ENCODE measurements around the gene CLK2. TPM values are rescaled to one million over a fixed set of nuclear protein-coding genes. Genes with fewer than 3 reads are reported as not detected.

Gene CLK2
- total RNA-seq, 1 experiment from 2014 or later, result 72.6 TPM

DNA sequence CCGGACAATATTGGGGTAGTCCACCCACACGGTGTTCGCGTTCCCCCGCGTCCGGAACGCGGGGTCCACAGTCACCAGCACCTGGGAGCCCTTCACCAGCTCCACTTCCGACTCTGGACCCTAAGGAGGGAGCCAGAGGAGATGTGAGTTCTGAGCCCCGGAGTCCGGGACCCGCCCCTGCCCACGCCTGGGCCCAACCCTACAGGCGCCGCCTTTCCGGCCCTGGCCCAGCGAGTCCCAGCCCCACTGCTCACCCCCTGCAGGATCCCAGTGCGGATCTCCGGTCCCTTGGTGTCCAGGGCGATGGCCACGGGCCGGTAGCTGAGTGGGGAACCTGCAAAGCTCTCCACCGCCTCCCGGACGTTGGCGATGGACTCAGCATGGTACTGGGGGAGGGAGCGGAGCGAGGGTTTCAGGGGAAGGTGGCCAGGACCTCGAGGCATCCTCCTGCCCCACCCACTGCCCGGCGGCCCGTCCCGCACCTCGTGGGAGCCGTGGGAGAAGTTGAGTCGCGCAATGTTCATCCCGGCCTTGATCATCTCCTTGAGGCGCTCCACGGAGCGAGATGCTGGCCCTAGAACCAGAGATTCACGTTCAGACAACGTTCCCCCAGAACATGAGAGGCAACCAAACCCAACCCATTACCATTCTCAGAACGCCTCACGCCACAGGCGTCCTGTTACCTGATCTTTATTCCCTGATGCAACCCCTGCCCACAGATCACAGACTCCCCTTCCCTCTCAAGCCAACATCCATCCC is 22.1 kb upstream of the CLK2 start:
- RAD21 ChIA-PET (ENCODE audit: low non-redundant PET in 1 of 2, low total read pairs in 2 of 2, uncharacterized antibody in 2 of 2, unreplicated experiment in 2 of 2), result no interaction called here
- Histone ChIP-seq H3K27ac (ENCODE audit: low read depth, low read length) (no peak overlapping the region), H3K9me2 (ENCODE audit: insufficient read depth) (no peaks in the 10 kb centered on the region), H4K20me1 (ENCODE audit: insufficient read depth) (no peaks in the 10 kb centered on the region), H3K36me3 (ENCODE audit: control insufficient read depth in 1 of 2, insufficient read depth in 2 of 2, low read length in 2 of 2) (no peaks in the 10 kb centered on the region), H3K4me2 (ENCODE audit: low read length) (no peak overlapping the region), H3K4me3 (replicated peaks in 1 of 2; ENCODE audit: low read depth in 1 of 2, low read length in 2 of 2) (no peak overlapping the region), H3K79me2 (ENCODE audit: insufficient read depth, low read length) (no peaks in the 10 kb centered on the region), H3K27me3 (ENCODE audit: insufficient read depth, low read length) (no peaks in the 10 kb centered on the region), H2AFZ (ENCODE audit: low read depth, low read length, poor library complexity, severe bottlenecking) (no peak overlapping the region), H3K9ac (ENCODE audit: low read length) (no peak overlapping the region), H3K4me1 (ENCODE audit: control insufficient read depth in 1 of 2, insufficient read depth in 2 of 2, low read length in 2 of 2) (no peaks in the 10 kb centered on the region; a peak in 1 of 4 replicates), H3K9me3 (ENCODE audit: control insufficient read depth in 1 of 2, insufficient read depth in 1 of 2, low read depth in 1 of 2, low read length in 2 of 2) (no peaks in the 10 kb centered on the region)
- no peak for DNase-seq (ENCODE audit: low read depth, low spot score)
- intact Hi-C loops (cut with micrococcal nuclease), result no loop called here
- no TSS peak for BruUV-seq (replicated peaks)
- ATAC-seq, result no peak
- CTCF ChIA-PET, result no interaction called here
- POLR2A ChIA-PET, result no interaction called here
- TF ChIP-seq YY1 (IDR thresholded peaks at IDR 0.05; ENCODE audit: extremely low read depth, insufficient replicate concordance, low read depth, low read length) (no peak), JUND (IDR thresholded peaks at IDR 0.05) (no peak), CBX3 (IDR thresholded peaks at IDR 0.05; ENCODE audit: low read depth) (no peak), RAD21 (IDR thresholded peaks at IDR 0.05; ENCODE audit: low read depth) (no peak), EZH2phosphoT487 (IDR thresholded peaks at IDR 0.05; ENCODE audit: borderline replicate concordance) (no peak)
- TF ChIP-seq, protein P1, sequence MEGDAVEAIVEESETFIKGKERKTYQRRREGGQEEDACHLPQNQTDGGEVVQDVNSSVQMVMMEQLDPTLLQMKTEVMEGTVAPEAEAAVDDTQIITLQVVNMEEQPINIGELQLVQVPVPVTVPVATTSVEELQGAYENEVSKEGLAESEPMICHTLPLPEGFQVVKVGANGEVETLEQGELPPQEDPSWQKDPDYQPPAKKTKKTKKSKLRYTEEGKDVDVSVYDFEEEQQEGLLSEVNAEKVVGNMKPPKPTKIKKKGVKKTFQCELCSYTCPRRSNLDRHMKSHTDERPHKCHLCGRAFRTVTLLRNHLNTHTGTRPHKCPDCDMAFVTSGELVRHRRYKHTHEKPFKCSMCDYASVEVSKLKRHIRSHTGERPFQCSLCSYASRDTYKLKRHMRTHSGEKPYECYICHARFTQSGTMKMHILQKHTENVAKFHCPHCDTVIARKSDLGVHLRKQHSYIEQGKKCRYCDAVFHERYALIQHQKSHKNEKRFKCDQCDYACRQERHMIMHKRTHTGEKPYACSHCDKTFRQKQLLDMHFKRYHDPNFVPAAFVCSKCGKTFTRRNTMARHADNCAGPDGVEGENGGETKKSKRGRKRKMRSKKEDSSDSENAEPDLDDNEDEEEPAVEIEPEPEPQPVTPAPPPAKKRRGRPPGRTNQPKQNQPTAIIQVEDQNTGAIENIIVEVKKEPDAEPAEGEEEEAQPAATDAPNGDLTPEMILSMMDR (IDR thresholded peaks at IDR 0.05 in 2 of 3, conservative IDR thresholded peaks at IDR 0.05 in 1 of 3; ENCODE audit: borderline replicate concordance in 1 of 3, insufficient read depth in 1 of 3, low read depth in 2 of 3, low read length in 2 of 3), result no peak
